Measurements from ENCODE around the gene TRABD2B.

TRABD2B gene

DNA sequence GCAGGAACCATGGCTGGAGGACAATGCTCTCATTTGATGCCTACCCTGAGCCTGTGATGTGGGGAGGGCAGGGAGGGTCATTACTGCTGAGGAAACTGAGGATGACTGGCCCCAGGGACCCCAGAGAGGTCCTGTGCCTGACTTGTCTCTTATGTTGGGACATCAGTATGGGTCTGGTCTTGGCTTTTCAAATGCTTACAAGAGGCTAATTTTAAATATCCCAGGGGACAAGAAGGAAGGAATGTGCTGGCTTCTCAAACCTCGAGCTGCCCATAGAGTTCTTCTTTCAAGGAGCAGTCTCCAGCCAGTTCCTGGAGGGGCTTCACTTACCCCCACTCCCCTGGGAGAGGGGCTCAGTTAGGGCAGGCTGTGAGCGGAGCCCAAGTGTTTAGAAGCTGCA is 168.2 kb downstream of the TRABD2B start:
- Histone ChIP-seq H3K9me3 (ENCODE audit: insufficient read depth, low read depth, low read length) (no peaks in the 10 kb centered on the region), H3K36me3 (ENCODE audit: insufficient read depth, low read length) (no peaks in the 10 kb centered on the region), H3K27ac (ENCODE audit: low read depth, low read length) (no peak overlapping the region), H3K9ac (ENCODE audit: low read depth, low read length) (no peak overlapping the region), H3K27me3 (ENCODE audit: insufficient read depth, low read length) (no peaks in the 10 kb centered on the region), H3K4me3 (ENCODE audit: low read length) (no peak overlapping the region), H3K4me1 (ENCODE audit: insufficient read depth, low read length) (peaks cover 15% of the 10 kb centered on the region)
- 87% methylated on average over 2 of the region's 2 CpGs for WGBS

- H3K9ac ChIP-seq (ENCODE audit: low read depth, low read length): no peak overlapping the region
- H3K36me3 ChIP-seq (ENCODE audit: insufficient read depth, low read length): no peaks in the 10 kb centered on the region
- H3K4me1 ChIP-seq (ENCODE audit: insufficient read depth, low read length): peaks cover 15% of the 10 kb centered on the region
- H3K4me3 ChIP-seq (ENCODE audit: low read length): no peak overlapping the region
- no peaks in the 10 kb centered on the region for H3K9me3 ChIP-seq (ENCODE audit: insufficient read depth, low read depth, low read length)
- H3K27ac ChIP-seq (ENCODE audit: low read depth, low read length): no peak overlapping the region
- 90% methylated on average over 6 of the region's 6 CpGs for WGBS
- H3K27me3 ChIP-seq (ENCODE audit: insufficient read depth, low read length): no peaks in the 10 kb centered on the region
Observed at GRCh38 chr1:47827109-47827508, 170.1 kb downstream of the TRABD2B start.

GRCh38 chr1:47824716-47825115 is 172.5 kb downstream of the TRABD2B start:
- H3K27ac ChIP-seq (ENCODE audit: low read depth, low read length): no peak overlapping the region
- H3K27me3 ChIP-seq (ENCODE audit: insufficient read depth, low read length): no peaks in the 10 kb centered on the region
- no peak overlapping the region for H3K4me3 ChIP-seq (ENCODE audit: low read length)
- H3K9ac ChIP-seq (ENCODE audit: low read depth, low read length): no peak overlapping the region
- 78% methylated on average over 8 of the region's 8 CpGs for WGBS
- no peaks in the 10 kb centered on the region for H3K36me3 ChIP-seq (ENCODE audit: insufficient read depth, low read length)
- H3K9me3 ChIP-seq (ENCODE audit: insufficient read depth, low read depth, low read length): no peaks in the 10 kb centered on the region
- H3K4me1 ChIP-seq (ENCODE audit: insufficient read depth, low read length): no peaks in the 10 kb centered on the region

DNA sequence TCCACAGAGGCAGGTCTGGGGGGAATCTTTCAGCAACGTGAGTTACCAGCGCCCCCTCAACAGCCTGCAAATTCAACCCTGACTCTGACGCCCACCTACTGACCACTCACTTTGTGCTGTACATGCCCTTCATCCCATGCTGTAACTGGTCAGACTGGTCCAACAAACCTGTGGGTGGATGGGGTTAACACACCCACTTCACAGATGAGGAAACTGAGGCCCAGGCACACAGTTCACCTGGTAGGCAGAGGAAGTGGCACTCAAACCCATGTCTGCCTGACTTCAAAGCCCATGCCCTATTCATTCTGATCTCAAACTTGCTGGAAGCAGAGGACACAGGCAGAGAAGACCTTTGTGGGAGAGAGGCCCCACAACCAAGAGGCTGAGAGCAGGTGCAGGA is 172.9 kb downstream of the TRABD2B start:
- Histone ChIP-seq H3K9me3 (ENCODE audit: insufficient read depth, low read depth, low read length) (no peaks in the 10 kb centered on the region), H3K36me3 (ENCODE audit: insufficient read depth, low read length) (no peaks in the 10 kb centered on the region), H3K4me1 (ENCODE audit: insufficient read depth, low read length) (no peaks in the 10 kb centered on the region), H3K27me3 (ENCODE audit: insufficient read depth, low read length) (no peaks in the 10 kb centered on the region), H3K27ac (ENCODE audit: low read depth, low read length) (no peak overlapping the region), H3K9ac (ENCODE audit: low read depth, low read length) (no peak overlapping the region), H3K4me3 (ENCODE audit: low read length) (no peak overlapping the region)
- WGBS: 91% methylated on average over 3 of the region's 3 CpGs

DNA sequence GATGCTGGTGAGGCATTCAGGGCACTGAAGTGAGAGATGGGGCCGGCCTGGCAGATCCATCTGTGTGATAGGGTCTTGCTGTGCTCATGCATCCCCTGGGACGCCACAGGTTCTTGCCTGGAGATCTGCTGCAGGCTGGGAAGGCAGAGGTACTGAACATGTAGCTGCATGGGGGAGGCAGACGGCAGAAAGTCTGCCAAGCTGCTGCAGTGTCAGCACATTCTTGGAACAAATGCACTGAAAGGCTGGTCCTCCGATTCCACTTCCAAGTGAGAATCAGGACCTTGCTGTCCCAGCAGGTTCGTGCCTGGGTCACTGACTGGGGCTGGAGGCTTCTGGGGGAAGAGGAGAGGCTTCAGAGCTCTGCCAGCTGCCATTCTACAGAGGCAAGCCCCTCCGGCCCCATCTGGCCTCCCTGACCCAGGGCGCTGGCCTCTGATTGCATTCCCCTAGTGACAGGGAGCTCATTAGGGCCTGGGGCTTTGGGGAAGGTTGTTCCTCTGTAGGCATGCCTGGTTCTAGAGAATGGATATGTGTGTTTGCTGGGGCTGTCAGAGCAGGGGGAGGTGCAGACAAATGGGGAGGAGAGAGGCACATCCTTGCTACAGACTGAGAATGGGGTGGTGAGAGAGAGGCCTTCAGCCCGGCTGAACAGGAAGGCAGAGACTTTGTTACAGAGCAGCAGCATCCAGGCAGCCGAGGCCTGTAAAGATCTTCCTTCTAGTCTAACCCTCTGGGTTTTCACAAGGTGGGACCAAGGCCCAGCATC is 174.0 kb downstream of the TRABD2B start:
- Histone ChIP-seq H3K27me3 (ENCODE audit: insufficient read depth, low read length) (no peaks in the 10 kb centered on the region), H3K4me3 (ENCODE audit: low read length) (no peak overlapping the region), H3K36me3 (ENCODE audit: insufficient read depth, low read length) (no peaks in the 10 kb centered on the region), H3K9ac (ENCODE audit: low read depth, low read length) (no peak overlapping the region), H3K4me1 (ENCODE audit: insufficient read depth, low read length) (no peaks in the 10 kb centered on the region), H3K9me3 (ENCODE audit: insufficient read depth, low read depth, low read length) (no peaks in the 10 kb centered on the region), H3K27ac (ENCODE audit: low read depth, low read length) (no peak overlapping the region)
- 85% methylated on average over 9 of the region's 9 CpGs for WGBS

- Histone ChIP-seq H3K27ac (ENCODE audit: low read depth, low read length) (no peak overlapping the region), H3K9ac (ENCODE audit: low read depth, low read length) (no peak overlapping the region), H3K4me3 (ENCODE audit: low read length) (no peak overlapping the region), H3K36me3 (ENCODE audit: insufficient read depth, low read length) (no peaks in the 10 kb centered on the region), H3K27me3 (ENCODE audit: insufficient read depth, low read length) (no peaks in the 10 kb centered on the region), H3K9me3 (ENCODE audit: insufficient read depth, low read depth, low read length) (no peaks in the 10 kb centered on the region), H3K4me1 (ENCODE audit: insufficient read depth, low read length) (no peaks in the 10 kb centered on the region)
- 74% methylated on average over 5 of the region's 5 CpGs for WGBS
Observed at GRCh38 chr1:47821760-47822159, 175.4 kb downstream of the TRABD2B start.

- 93% methylated on average over 9 of the region's 9 CpGs for WGBS
- Histone ChIP-seq H3K9ac (ENCODE audit: low read depth, low read length) (no peak overlapping the region), H3K27me3 (ENCODE audit: insufficient read depth, low read length) (no peaks in the 10 kb centered on the region), H3K36me3 (ENCODE audit: insufficient read depth, low read length) (no peaks in the 10 kb centered on the region), H3K9me3 (ENCODE audit: insufficient read depth, low read depth, low read length) (no peaks in the 10 kb centered on the region), H3K4me3 (ENCODE audit: low read length) (no peak overlapping the region), H3K4me1 (ENCODE audit: insufficient read depth, low read length) (no peaks in the 10 kb centered on the region), H3K27ac (ENCODE audit: low read depth, low read length) (no peak overlapping the region)
Observed at GRCh38 chr1:47819574-47819888, 177.7 kb downstream of the TRABD2B start.

GRCh38 chr1:47818682-47819573 is 178.3 kb downstream of the TRABD2B start:
- WGBS: 89% methylated on average over 20 of the region's 20 CpGs
- no peaks in the 10 kb centered on the region for H3K4me1 ChIP-seq (ENCODE audit: insufficient read depth, low read length)

DNA sequence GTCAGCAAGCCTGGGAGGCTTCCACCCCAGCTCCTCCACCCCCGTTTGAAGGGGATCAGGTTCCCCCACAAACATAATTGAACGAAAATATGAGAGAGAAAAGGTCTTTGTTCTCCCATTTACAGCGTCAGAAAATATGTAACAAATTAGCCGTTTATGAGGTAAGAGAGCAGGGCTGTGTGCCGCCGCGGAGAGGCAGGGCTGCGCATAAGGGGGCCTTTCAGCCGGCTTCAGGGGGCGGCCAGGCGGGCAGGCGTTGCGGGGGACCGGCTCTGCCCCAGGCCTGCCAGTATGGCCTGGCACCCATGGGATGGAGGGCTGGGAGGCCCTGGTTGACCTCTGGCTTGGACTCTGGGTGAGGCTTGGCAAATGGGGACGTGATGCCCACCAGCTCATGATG is 179.3 kb downstream of the TRABD2B start:
- Histone ChIP-seq H3K4me1 (ENCODE audit: insufficient read depth, low read length) (no peaks in the 10 kb centered on the region), H3K27ac (ENCODE audit: low read depth, low read length) (no peak overlapping the region), H3K9me3 (ENCODE audit: insufficient read depth, low read depth, low read length) (no peaks in the 10 kb centered on the region), H3K27me3 (ENCODE audit: insufficient read depth, low read length) (no peaks in the 10 kb centered on the region), H3K36me3 (ENCODE audit: insufficient read depth, low read length) (no peaks in the 10 kb centered on the region), H3K4me3 (ENCODE audit: low read length) (no peak overlapping the region), H3K9ac (ENCODE audit: low read depth, low read length) (no peak overlapping the region)
- WGBS: 96% methylated on average over 15 of the region's 15 CpGs

More at GRCh38 chr1:47818682-47819573, 178.3 kb downstream of the TRABD2B start:
- Histone ChIP-seq H3K27ac (ENCODE audit: low read depth, low read length) (no peak overlapping the region), H3K27me3 (ENCODE audit: insufficient read depth, low read length) (no peaks in the 10 kb centered on the region), H3K9ac (ENCODE audit: low read depth, low read length) (no peak overlapping the region), H3K4me3 (ENCODE audit: low read length) (no peak overlapping the region), H3K36me3 (ENCODE audit: insufficient read depth, low read length) (no peaks in the 10 kb centered on the region), H3K9me3 (ENCODE audit: insufficient read depth, low read depth, low read length) (no peaks in the 10 kb centered on the region)

GRCh38 chr1:47816325-47817071 is 180.7 kb downstream of the TRABD2B start:
- no peaks in the 10 kb centered on the region for H3K27me3 ChIP-seq (ENCODE audit: insufficient read depth, low read length)
- H3K4me1 ChIP-seq (ENCODE audit: insufficient read depth, low read length): no peaks in the 10 kb centered on the region
- WGBS: 95% methylated on average over 5 of the region's 5 CpGs

More at GRCh38 chr1:47816325-47817071, 180.7 kb downstream of the TRABD2B start:
- Histone ChIP-seq H3K9ac (ENCODE audit: low read depth, low read length) (no peak overlapping the region), H3K9me3 (ENCODE audit: insufficient read depth, low read depth, low read length) (no peaks in the 10 kb centered on the region), H3K27ac (ENCODE audit: low read depth, low read length) (no peak overlapping the region), H3K36me3 (ENCODE audit: insufficient read depth, low read length) (no peaks in the 10 kb centered on the region), H3K4me3 (ENCODE audit: low read length) (no peak overlapping the region)

All from HUES64 (cell line).